CD4-positive, alpha-beta T cell (primary cell): ENCODE results near the gene PLTP. TPM values are rescaled to one million over a fixed set of nuclear protein-coding genes. Genes with fewer than 3 reads are reported as not detected.

Experiments used
- ATAC-seq: fragments of 200-7000 bp; cut with Tn5 transposase; one replicate; pipeline ENCODE4 v1.10.0; 2022; ENCODE audit warnings: mild to moderate bottlenecking; ENCODE audit not compliant: poor library complexity
- CTCF ChIA-PET: fragments of 350-600 bp; sonication (Branson Sonifier 250); formaldehyde crosslinking; loops from one replicate; lab custom pipeline; 2021; ENCODE audit warnings: antibody characterized with exemption, inconsistent platforms; lab: Charles Lee
- POLR2A ChIA-PET: fragments of 350-600 bp; sonication (Branson Sonifier 250); formaldehyde crosslinking; loops from one replicate; lab custom pipeline; 2021; ENCODE audit warnings: antibody characterized with exemption, inconsistent platforms; lab: Charles Lee
- DNase-seq, 14 experiments: peaks; one replicate each; pipeline ENCODE4 v3.0.0-alpha.2; 2013 to 2020; ENCODE audit warnings: mixed read lengths in 2 of 14
- H3K27ac ChIP-seq, 2 donors: one replicate each; pipeline versions ENCODE4 v1.5.1 to v1.7.0; 2013; ENCODE audit warnings: low read length in 2 of 2, low read depth in 1 of 2, mild to moderate bottlenecking in 1 of 2
- H3K27me3 ChIP-seq, 2 experiments: 1 replicate in 1 of 2; 2 replicates in 1 of 2; pipeline versions ENCODE4 v1.6.1 to v1.7.0; 2013; ENCODE audit warnings: low read length in 2 of 2, control low read depth in 1 of 2, mild to moderate bottlenecking in 1 of 2, moderate library complexity in 1 of 2; ENCODE audit not compliant: insufficient read depth in 2 of 2, control insufficient read depth in 1 of 2
- H3K36me3 ChIP-seq: one replicate; pipeline ENCODE4 v1.6.1; 2013; ENCODE audit warnings: low read length, control low read depth; ENCODE audit not compliant: insufficient read depth
- H3K4me1 ChIP-seq: one replicate; pipeline ENCODE4 v1.6.1; 2013; ENCODE audit warnings: low read length, control low read depth; ENCODE audit not compliant: insufficient read depth
- H3K4me3 ChIP-seq: one replicate; pipeline ENCODE4 v1.5.1; 2013; ENCODE audit warnings: mild to moderate bottlenecking, low read length, moderate library complexity
- H3K9me3 ChIP-seq, 2 experiments: 1 replicate in 1 of 2; 2 replicates in 1 of 2; pipeline versions ENCODE4 v1.6.1 to v1.7.0; 2013; ENCODE audit warnings: low read length in 2 of 2, mild to moderate bottlenecking in 2 of 2, control low read depth in 1 of 2, moderate library complexity in 1 of 2; ENCODE audit not compliant: control insufficient read depth in 1 of 2, insufficient read depth in 1 of 2
- H3K27ac Mint-ChIP-seq: one replicate; pipeline ENCODE4 v1.8.0; 2020; ENCODE audit warnings: mixed read lengths
- H3K27me3 Mint-ChIP-seq: one replicate; pipeline ENCODE4 v1.8.0; 2021; ENCODE audit warnings: mixed read lengths
- H3K36me3 Mint-ChIP-seq: one replicate; pipeline ENCODE4 v1.8.0; 2021; ENCODE audit warnings: low read depth, mixed read lengths
- H3K4me1 Mint-ChIP-seq: one replicate; pipeline ENCODE4 v1.8.0; 2021; ENCODE audit warnings: low read depth, mixed read lengths
- H3K4me3 Mint-ChIP-seq: one replicate; pipeline ENCODE4 v1.8.0; 2020; ENCODE audit warnings: mild to moderate bottlenecking, mixed read lengths
- H3K9me3 Mint-ChIP-seq: one replicate; pipeline ENCODE4 v1.8.0; 2020; ENCODE audit warnings: mixed read lengths
- CTCF ChIP-seq: fragments of 200-600 bp; IDR thresholded peaks from one replicate; pipeline ENCODE4 v1.8.0; 2022; ENCODE audit warnings: antibody characterized with exemption, mild to moderate bottlenecking
- intact Hi-C, 2 experiments: fragments of 100-400 bp; cut with DNase I in 1 of 2; cut with micrococcal nuclease in 1 of 2; formaldehyde crosslinking; loops; one replicate each; pipeline versions ENCODE4 v1.15.1 to v1.9.0; 2023 to 2025; cut with DNase I, micrococcal nuclease
- total RNA-seq, 174 experiments: library from RNA in 2 of 174; stranded (reverse) in 2 of 174; gene quantifications; one replicate each; pipeline ENCODE4 v1.2.3 and lab custom pipeline; 2021 to 2026

Gene PLTP
- total RNA-seq, 2 experiments from 2014 or later: not detected

- Mint-ChIP-seq H3K27me3 (no peaks in the 10 kb centered on the region), H3K4me3 (peak overlapping the region; percentile 51), H3K9me3 (no peaks in the 10 kb centered on the region), H3K36me3 (peaks cover 29% of the 10 kb centered on the region), H3K4me1 (peaks cover 62% of the 10 kb centered on the region), H3K27ac (no peak overlapping the region)
- intact Hi-C loops: no loop called here
- DNase-seq (no peak), ATAC-seq (no peak)
- H3K9me3 ChIP-seq: no peaks in the 10 kb centered on the region
- CTCF ChIA-PET: no interaction called here
- H3K4me1 ChIP-seq: peaks cover 59% of the 10 kb centered on the region
- TF ChIP-seq CTCF: no peak
- no peak overlapping the region for H3K4me3 ChIP-seq
- H3K27ac ChIP-seq: no peak overlapping the region
- POLR2A ChIA-PET: interaction anchor here (3.7 to 8.2 kb wide), 3 partner anchors 7 to 82 kb away, joined by 37 to 105 read pairs (median 78); partner anchors contain the start of genes PCIF1, ZNF335 and ZSWIM1
- H3K36me3 ChIP-seq: peaks cover 13% of the 10 kb centered on the region
- H3K27me3 ChIP-seq: no peaks in the 10 kb centered on the region
These were observed 23.3 kb downstream of the PLTP start for GRCh38 chr20:45888681-45889080.

GRCh38 chr20:45887346-45887715, 24.6 kb downstream of the PLTP start, which contains the start of gene SPATA25:
Gene SPATA25, minus strand, starts transcription at chr20:45887622. Its CDS starts 32 bp downstream, at chr20:45887590.
- TF ChIP-seq CTCF: no peak
- H3K4me1 Mint-ChIP-seq: peaks cover 64% of the 10 kb centered on the region
- intact Hi-C loops: no loop called here
- H3K27ac Mint-ChIP-seq: peak within 1 kb of the TSS; percentile 13
- no peaks in the 10 kb centered on the region for H3K9me3 Mint-ChIP-seq
- H3K36me3 ChIP-seq: peaks cover 20% of the 10 kb centered on the region
- no peaks in the 10 kb centered on the region for H3K27me3 ChIP-seq
- DNase-seq (no peak), ATAC-seq (no peak)
- H3K27me3 Mint-ChIP-seq: no peaks in the 10 kb centered on the region
- ChIA-PET POLR2A (interaction anchor here (1.2 kb wide), 1 partner anchor 30 kb away, joined by 3 read pairs; the partner anchor contains the start of genes ACOT8 and ZSWIM3), CTCF (no interaction called here)
- H3K4me1 ChIP-seq: peaks cover 58% of the 10 kb centered on the region
- no peak within 1 kb of the TSS for H3K27ac ChIP-seq
- no peaks in the 10 kb centered on the region for H3K9me3 ChIP-seq
- peaks cover 42% of the 10 kb centered on the region for H3K36me3 Mint-ChIP-seq
- H3K4me3 ChIP-seq: no peak within 1 kb of the TSS
- peak within 1 kb of the TSS; percentile 37 for H3K4me3 Mint-ChIP-seq

GRCh38 chr20:45886590-45887345, 25.2 kb downstream of the PLTP start:
- H3K36me3 Mint-ChIP-seq: peaks cover 46% of the 10 kb centered on the region
- H3K4me1 Mint-ChIP-seq: peaks cover 63% of the 10 kb centered on the region
- peaks cover 20% of the 10 kb centered on the region for H3K36me3 ChIP-seq
- no peaks in the 10 kb centered on the region for H3K9me3 ChIP-seq
- no peak for ATAC-seq
- no peak overlapping the region for H3K4me3 Mint-ChIP-seq
- H3K27me3 Mint-ChIP-seq: no peaks in the 10 kb centered on the region
- no peak for DNase-seq
- H3K9me3 Mint-ChIP-seq: no peaks in the 10 kb centered on the region
- peaks cover 55% of the 10 kb centered on the region for H3K4me1 ChIP-seq
- no peak overlapping the region for H3K27ac Mint-ChIP-seq
- intact Hi-C loops: no loop called here
- ChIA-PET CTCF (interaction anchor here (1.4 kb wide), 1 partner anchor 88 kb away, joined by 3 read pairs; no protein-coding TSS in a partner anchor), POLR2A (interaction anchor here (1.2 kb wide), 1 partner anchor 30 kb away, joined by 3 read pairs; the partner anchor contains the start of genes ACOT8 and ZSWIM3)
- TF ChIP-seq CTCF: no peak
- no peaks in the 10 kb centered on the region for H3K27me3 ChIP-seq
- H3K27ac ChIP-seq: no peak overlapping the region
- no peak overlapping the region for H3K4me3 ChIP-seq
